Thoracic aorta (tissue), 2 donors: ENCODE data around the gene DUSP22. TPM values are rescaled to one million over a fixed set of nuclear protein-coding genes. Genes with fewer than 3 reads are reported as not detected.
A peak's percentile ranks its signal among the peaks of the same experiment; 100 is the strongest.

Experiments
- ATAC-seq: fragments of 150-250 bp; one replicate; pipeline ENCODE4 v1.8.0; 2017; ENCODE audit warnings: low read depth; ENCODE audit not compliant: insufficient number of reproducible peaks, low FRiP score
- DNase-seq: peaks from one replicate; pipeline ENCODE4 v3.0.0-alpha.2; 2020; ENCODE audit warnings: low spot score
- H3K27ac ChIP-seq, 2 donors: fragments of 200-600 bp; sonication (generic); 1 replicate in 1 of 2; 2 replicates in 1 of 2; pipeline ENCODE4 v1.5.1; 2016; ENCODE audit warnings: mild to moderate bottlenecking in 2 of 2, moderate library complexity in 2 of 2
- H3K27me3 ChIP-seq: fragments of 200-600 bp; sonication (generic); replicated peaks from 2 replicates; pipeline ENCODE4 v1.6.0; 2016; ENCODE audit warnings: mild to moderate bottlenecking; ENCODE audit not compliant: insufficient read depth
- H3K36me3 ChIP-seq: fragments of 200-600 bp; sonication (generic); one replicate; pipeline ENCODE4 v1.5.1; 2016
- H3K4me1 ChIP-seq, 2 donors: fragments of 200-600 bp; sonication (generic); 1 replicate in 1 of 2; 2 replicates in 1 of 2; pipeline versions ENCODE4 v1.5.1 to v1.6.0; 2016; ENCODE audit warnings: low read depth in 2 of 2, mild to moderate bottlenecking in 1 of 2; ENCODE audit not compliant: control insufficient read depth in 1 of 2
- H3K4me3 ChIP-seq: fragments of 200-600 bp; sonication (generic); 2 replicates; pipeline ENCODE4 v1.5.1; 2016; ENCODE audit warnings: mild to moderate bottlenecking
- H3K9me3 ChIP-seq: fragments of 200-600 bp; sonication (generic); 2 replicates; pipeline ENCODE4 v1.5.1; 2016
- total RNA-seq, 2 donors: library from RNA; depleted of rRNA; stranded (reverse); fragments of >200 nt; gene quantifications; one replicate each; pipeline versions ENCODE4 v1.1.0 to v1.2.3, GENCODE V29; 2016
- TF ChIP-seq, protein P1 (sequence below): fragments of 200-600 bp; sonication (generic); IDR thresholded peaks from one replicate; pipeline ENCODE4 v1.5.1; 2019; ENCODE audit warnings: antibody characterized with exemption

The DUSP22 gene
- total RNA-seq, 2 donors from 2014 or later: 49.0 to 74.6 TPM

DNA sequence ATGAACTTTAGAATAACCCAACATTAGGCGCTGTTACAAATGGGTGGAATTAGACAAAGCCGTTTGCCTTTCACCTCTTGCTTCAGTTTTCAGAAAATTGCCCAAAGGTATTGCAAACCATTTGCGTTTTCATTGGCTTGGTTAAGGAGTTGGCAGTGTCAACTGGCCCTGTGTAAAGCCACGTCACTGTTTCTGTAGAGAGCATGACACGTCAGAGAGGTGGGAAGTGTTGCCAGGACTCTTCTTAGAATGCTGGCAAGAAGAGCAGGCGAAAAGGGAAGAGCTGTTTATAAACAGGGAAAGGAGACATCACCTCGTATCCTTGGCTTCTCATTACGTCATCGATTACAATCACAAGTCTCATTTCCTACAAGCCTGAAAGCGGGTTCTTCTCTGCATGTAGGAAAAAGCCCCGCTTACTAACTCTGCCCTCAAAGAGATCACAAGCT, 95.0 kb downstream of the DUSP22 start:
- Histone ChIP-seq H3K27ac (no peak overlapping the region), H3K4me1 (peaks cover under 1 to 12% of the 10 kb centered on the region in 2 donors), H3K4me3 (no peak overlapping the region), H3K9me3 (no peaks in the 10 kb centered on the region), H3K27me3 (no peaks in the 10 kb centered on the region), H3K36me3 (no peaks in the 10 kb centered on the region)
- DNase-seq: no peak
- TF ChIP-seq, protein P1, sequence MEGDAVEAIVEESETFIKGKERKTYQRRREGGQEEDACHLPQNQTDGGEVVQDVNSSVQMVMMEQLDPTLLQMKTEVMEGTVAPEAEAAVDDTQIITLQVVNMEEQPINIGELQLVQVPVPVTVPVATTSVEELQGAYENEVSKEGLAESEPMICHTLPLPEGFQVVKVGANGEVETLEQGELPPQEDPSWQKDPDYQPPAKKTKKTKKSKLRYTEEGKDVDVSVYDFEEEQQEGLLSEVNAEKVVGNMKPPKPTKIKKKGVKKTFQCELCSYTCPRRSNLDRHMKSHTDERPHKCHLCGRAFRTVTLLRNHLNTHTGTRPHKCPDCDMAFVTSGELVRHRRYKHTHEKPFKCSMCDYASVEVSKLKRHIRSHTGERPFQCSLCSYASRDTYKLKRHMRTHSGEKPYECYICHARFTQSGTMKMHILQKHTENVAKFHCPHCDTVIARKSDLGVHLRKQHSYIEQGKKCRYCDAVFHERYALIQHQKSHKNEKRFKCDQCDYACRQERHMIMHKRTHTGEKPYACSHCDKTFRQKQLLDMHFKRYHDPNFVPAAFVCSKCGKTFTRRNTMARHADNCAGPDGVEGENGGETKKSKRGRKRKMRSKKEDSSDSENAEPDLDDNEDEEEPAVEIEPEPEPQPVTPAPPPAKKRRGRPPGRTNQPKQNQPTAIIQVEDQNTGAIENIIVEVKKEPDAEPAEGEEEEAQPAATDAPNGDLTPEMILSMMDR: no peak
- ATAC-seq: no peak

DNA sequence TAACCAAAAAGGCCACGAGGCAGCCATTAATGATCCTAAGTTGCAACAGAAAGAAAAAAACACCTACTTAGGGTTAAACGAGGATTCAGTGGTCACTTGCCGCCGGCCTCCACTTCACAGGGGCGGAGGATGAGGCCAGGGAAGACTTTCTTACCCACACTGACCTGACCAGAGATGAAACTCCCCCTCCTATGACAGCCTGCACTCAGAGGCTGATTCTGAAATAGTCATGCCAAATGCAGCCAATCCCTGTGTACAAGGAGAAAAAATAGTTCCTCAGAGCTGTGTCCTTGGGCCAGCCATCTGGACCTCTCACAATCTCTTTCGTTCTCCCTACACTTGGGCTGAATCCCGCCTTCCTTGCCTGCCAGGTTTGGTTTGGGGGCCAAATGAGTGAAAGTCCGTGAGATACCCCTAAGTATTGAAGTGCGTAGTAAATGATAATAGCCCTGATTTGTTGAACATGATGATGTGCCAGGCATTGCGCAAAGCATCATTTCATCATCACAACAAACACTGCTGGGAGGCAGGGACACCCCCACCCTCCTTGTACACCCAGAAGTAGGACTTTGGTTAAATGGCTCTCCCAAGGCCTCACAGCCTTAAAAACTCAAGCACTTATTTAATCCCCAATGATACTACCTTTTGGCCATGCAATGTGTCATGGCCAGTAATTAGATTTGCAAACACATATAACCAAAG, 96.1 kb downstream of the DUSP22 start:
- ATAC-seq (no peak), DNase-seq (no peak)
- no peaks in the 10 kb centered on the region for H3K9me3 ChIP-seq
- H3K27ac ChIP-seq: no peak overlapping the region
- H3K4me3 ChIP-seq: no peak overlapping the region
- TF ChIP-seq, protein P1: no peak
- no peaks in the 10 kb centered on the region for H3K36me3 ChIP-seq
- no peaks in the 10 kb centered on the region for H3K27me3 ChIP-seq
- peaks cover 3 to 23% of the 10 kb centered on the region in 2 donors for H3K4me1 ChIP-seq

DNA sequence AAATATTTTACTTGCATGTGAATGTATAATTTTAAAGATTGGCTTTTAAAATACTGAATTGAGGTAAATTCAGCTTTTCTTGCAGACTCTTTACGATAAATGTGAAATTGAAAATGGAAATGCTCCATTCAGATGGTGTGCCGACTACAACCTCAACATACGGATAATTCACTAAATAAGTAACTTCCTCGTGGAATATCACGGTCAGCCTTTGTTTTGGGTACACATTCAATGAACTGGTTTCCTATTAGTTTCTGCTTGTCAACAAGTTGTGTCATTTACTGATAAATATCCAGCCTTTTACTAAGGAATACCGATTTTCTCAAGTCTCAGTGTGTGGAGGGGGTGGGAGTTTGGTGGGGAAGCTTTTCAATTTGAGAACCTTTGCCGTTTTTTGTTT, 96.9 kb downstream of the DUSP22 start:
- Histone ChIP-seq H3K36me3 (no peaks in the 10 kb centered on the region), H3K27ac (no peak overlapping the region), H3K4me3 (no peak overlapping the region), H3K9me3 (no peaks in the 10 kb centered on the region), H3K4me1 (peaks cover 8 to 23% of the 10 kb centered on the region in 2 donors), H3K27me3 (no peaks in the 10 kb centered on the region)
- TF ChIP-seq, protein P1: no peak
- DNase-seq (no peak), ATAC-seq (no peak)

DNA sequence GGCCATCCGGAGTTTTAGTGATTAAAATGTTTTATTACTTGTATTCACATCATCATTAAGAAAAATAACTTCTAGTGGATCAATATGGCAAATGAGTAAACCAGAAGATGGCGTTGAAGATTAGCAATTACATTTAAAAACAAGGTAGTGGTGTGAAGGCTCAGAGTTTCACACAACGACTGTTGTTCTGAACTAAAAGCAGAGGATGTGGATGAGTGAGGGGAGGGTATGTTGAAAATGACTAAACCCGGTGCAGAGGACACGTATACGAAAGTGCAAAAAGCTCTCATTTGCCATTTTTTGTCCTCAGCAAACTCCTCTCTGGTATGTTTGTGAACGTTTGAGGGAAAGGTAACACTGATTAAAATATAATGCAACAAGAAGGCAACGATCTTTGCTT, 97.3 kb downstream of the DUSP22 start:
- TF ChIP-seq, protein P1: no peak
- no peak for DNase-seq
- Histone ChIP-seq H3K36me3 (no peaks in the 10 kb centered on the region), H3K4me1 (peaks cover 8 to 23% of the 10 kb centered on the region in 2 donors), H3K4me3 (no peak overlapping the region), H3K9me3 (no peaks in the 10 kb centered on the region), H3K27ac (no peak overlapping the region), H3K27me3 (no peaks in the 10 kb centered on the region)
- no peak for ATAC-seq

DNA sequence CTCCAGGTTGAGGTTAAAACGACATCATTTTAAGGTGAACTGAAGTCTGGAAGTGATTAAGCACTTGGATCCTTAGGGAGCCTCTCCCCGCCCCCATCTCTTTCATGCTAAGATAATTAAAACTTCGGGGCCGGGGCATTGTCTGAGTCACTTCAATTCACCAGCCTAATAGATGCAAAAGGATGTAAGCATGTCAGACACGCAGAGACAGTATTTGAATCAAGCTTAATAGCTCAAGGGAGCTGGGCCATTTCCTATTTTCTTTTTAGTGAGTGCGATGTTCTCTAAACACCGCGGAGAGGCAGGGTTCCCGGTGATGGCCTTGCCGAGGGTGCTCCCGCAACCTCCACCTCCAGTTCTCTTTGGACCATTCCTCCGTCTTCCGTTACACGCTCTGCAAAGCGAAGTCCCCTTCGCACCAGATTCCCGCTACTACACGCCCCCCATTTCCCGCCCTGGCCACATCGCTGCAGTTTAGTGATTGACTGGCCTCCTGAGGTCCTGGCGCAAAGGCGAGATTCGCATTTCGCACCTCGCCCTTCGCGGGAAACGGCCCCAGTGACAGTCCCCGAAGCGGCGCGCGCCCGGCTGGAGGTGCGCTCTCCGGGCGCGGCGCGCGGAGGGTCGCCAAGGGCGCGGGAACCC, 98.7 kb downstream of the DUSP22 start:
- H3K36me3 ChIP-seq: no peaks in the 10 kb centered on the region
- TF ChIP-seq, protein P1: no peak

More for the DNA sequence above, 98.7 kb downstream of the DUSP22 start:
- peaks cover 8 to 23% of the 10 kb centered on the region in 2 donors for H3K4me1 ChIP-seq
- no peaks in the 10 kb centered on the region for H3K27me3 ChIP-seq
- no peak for DNase-seq
- no peaks in the 10 kb centered on the region for H3K9me3 ChIP-seq
- H3K27ac ChIP-seq: no peak overlapping the region
- peak overlapping the region; percentile 71 for H3K4me3 ChIP-seq
- ATAC-seq: no peak
